HFFc6 (cell line): Measurements from ENCODE around the gene MANF. TPM values are rescaled to one million over a fixed set of nuclear protein-coding genes. Genes with fewer than 3 reads are reported as not detected.

Experiments used
- DNase-seq: peaks from one replicate; pipeline ENCODE4 v3.0.0-alpha.2; 2018
- H3K27ac Mint-ChIP-seq: 2 replicates; pipeline ENCODE4 v1.8.0; 2020; ENCODE audit warnings: mild to moderate bottlenecking, mixed read lengths
- H3K27me3 Mint-ChIP-seq: 2 replicates; pipeline ENCODE4 v1.8.0; 2021; ENCODE audit warnings: mild to moderate bottlenecking, moderate library complexity, mixed read lengths; ENCODE audit not compliant: insufficient read depth
- H3K36me3 Mint-ChIP-seq: 2 replicates; pipeline ENCODE4 v1.8.0; 2021; ENCODE audit warnings: low read depth, mixed read lengths
- H3K4me1 Mint-ChIP-seq: 2 replicates; pipeline ENCODE4 v1.8.0; 2020; ENCODE audit warnings: low read depth, mixed read lengths
- H3K4me3 Mint-ChIP-seq: 2 replicates; pipeline ENCODE4 v1.8.0; 2020; ENCODE audit warnings: mild to moderate bottlenecking, moderate library complexity, mixed read lengths
- H3K9me3 Mint-ChIP-seq: 2 replicates; pipeline ENCODE4 v1.8.0; 2020; ENCODE audit warnings: mild to moderate bottlenecking, mixed read lengths
- CTCF ChIP-seq: fragments of 200-600 bp; sonication (generic); IDR thresholded peaks from 2 replicates; pipeline ENCODE4 v1.5.0; 2021; ENCODE audit warnings: antibody characterized with exemption, mild to moderate bottlenecking
- total RNA-seq, 6 experiments: library from RNA; stranded (reverse); fragmentation: NEBNext Ultra II Directional; extraction: Animal tissue kit (Norgen Biotek cat#: 25700); gene quantifications; 2 replicates in 1 of 6; 3 replicates in 5 of 6; pipeline ENCODE4 v1.2.3, GENCODE V29; 2021

MANF gene
- total RNA-seq, 6 experiments from 2014 or later: 157 to 196 (median 179) TPM

DNA sequence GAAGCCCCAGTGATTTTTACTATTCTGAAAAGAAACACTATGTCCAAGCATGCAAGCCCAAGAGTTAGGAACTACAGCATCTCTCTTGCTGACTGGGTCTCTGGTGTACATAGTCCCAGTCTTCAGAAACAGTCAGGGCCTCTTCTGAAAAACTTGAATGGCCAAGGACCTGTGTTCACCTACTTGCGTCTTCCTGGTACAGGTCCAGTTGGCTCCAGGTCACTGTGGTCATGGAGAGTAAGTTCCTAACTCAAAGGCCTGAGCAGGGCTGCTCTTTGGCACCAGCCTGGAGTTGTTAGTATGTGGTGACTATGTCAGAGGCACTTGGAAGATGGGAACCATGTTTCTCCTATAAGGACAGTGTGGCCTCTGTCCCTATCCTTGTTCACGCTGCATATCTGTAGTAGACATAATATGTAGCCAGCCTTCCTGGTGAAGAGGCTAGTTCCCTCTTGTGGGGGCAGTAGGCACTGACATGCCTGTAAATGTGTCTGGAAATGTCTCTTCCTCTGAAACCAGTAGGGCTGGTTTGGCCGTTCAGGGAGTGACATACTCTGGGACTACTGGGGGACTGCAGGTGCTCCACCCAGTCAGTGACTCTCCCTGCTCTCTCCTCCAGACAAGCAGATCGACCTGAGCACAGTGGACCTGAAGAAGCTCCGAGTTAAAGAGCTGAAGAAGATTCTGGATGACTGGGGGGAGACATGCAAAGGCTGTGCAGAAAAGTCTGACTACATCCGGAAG lies 3.4 kb downstream of the MANF start:
- TF ChIP-seq CTCF: peak; percentile 40; the same call in 1 of the 2 replicates
- Mint-ChIP-seq H3K27ac (no peak overlapping the region), H3K4me3 (no peak overlapping the region), H3K4me1 (peaks cover 58% of the 10 kb centered on the region), H3K27me3 (no peaks in the 10 kb centered on the region; the same call in none of the 2 replicates), H3K9me3 (no peaks in the 10 kb centered on the region), H3K36me3 (peaks cover 45% of the 10 kb centered on the region)
- peak; percentile 22 for DNase-seq

DNA sequence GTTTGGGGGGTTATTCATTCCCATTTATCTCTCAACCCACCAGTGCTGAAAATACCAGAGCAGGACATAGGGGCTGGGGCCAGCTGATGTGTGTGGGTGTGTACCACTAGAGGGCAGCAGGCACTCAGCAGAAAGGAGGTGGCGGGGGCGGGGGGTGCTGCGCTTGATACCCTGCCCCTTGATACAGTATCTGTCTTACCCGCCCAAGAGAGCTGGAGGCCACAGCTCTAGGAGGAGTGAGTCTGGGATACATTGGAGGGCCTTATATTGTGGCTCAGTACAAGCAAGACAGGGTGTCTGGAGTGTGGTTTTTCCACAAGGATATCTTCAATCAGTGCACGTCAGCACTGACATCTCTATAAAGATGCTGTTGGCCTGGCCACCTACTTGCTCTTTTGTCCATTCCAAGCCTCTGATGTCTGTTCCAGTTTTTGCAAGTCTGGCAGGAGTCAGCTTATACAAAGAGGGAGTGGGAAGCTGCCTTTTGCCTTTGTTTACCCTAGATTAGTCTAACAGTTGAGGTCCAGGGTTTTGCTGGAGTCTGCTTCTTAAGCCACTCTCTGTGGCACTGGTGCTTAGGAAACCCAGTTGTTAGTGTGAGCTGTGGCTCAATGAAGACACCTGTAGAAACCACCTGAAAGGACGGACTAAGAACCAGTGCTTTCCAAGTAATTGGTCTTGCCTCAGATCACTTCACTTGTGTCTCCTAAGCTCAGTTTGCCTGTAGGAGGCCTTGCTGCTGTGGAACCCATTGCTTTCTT lies 4.5 kb downstream of the MANF start:
- Mint-ChIP-seq H3K9me3 (no peaks in the 10 kb centered on the region), H3K4me1 (peaks cover 58% of the 10 kb centered on the region), H3K27me3 (no peaks in the 10 kb centered on the region; the same call in none of the 2 replicates), H3K36me3 (peaks cover 45% of the 10 kb centered on the region), H3K27ac (peak overlapping the region; percentile 10; the same call in 1 of the 2 replicates), H3K4me3 (no peak overlapping the region)
- peak; percentile 22 for DNase-seq
- peak; percentile 87 for TF ChIP-seq CTCF

DNA sequence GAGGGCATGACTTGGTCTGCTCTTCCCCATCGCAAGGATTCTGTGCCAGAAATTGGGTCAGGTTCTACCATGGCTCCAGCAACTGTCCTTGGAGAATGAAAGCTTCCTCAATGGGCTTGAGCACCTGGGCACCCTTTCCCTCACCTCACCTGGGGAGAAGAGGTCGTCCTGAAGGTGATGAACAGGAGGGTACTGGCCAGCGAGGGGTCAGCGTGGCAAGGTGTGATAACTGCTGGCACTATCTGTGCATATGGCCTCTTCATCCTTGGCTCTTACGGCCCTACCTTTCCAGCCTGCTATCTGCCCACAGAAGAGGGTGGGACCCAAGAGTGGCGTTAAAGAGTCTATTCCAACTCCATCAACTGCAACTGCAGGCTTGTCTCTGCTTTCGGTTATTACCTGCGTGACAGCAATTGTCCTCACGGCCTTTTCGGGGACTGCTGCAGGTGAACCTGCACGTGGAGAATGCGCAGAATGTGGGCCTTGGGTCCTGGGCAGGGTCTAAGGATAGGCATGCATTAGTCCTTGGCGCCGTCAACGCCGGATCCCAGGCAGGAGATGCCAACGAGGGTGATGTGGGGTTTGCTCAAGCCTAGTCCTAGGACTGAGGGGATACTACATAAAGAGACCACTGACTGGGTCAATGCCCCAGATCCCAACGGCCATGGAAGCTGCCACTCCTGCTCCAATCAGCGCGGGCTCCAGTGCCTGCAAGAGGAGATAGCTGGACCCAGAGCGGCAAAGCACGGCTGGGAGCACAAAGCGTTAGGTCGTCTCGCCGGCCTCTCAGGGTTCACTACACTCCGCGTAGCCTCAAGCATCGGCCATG lies 5.4 kb downstream of the MANF start:
- H3K27ac Mint-ChIP-seq: peak overlapping the region; percentile 56
- peaks cover 3% of the 10 kb centered on the region for H3K27me3 Mint-ChIP-seq
- no peaks in the 10 kb centered on the region for H3K9me3 Mint-ChIP-seq
- TF ChIP-seq CTCF: no peak
- DNase-seq: no peak
- peaks cover 50% of the 10 kb centered on the region for H3K36me3 Mint-ChIP-seq
- peaks cover 66% of the 10 kb centered on the region for H3K4me1 Mint-ChIP-seq
- peak overlapping the region; percentile 72 for H3K4me3 Mint-ChIP-seq

DNA sequence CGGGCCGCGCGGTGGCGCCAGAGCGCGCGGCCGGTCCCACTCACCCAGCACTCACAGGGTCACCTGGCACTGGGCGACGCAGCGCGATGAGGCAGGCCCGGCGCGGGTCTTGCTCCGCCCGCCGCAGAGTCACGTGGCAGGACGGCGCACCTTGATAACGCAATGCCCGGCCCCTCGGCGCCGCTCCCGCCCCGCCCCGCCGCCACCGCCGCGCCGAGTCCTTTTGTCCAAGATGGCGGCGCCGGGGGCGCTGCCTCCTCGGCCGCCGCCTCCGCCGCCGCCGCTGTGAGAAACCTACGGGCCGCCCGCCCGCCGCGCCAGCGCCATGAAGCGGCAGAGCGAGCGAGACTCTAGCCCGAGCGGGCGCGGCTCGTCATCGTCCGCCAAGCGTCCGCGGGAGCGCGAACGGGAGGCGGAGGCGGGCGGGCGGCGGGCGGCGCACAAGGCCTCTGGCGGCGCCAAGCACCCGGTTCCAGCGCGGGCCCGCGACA lies 6.0 kb downstream of the MANF start, which contains the start of gene RBM15B:
RBM15B (plus strand) TSS at position 211 of the 491 bp plus-strand sequence; CDS start at position 326, 115 bp downstream.
- peak; percentile 98 for DNase-seq
- H3K9me3 Mint-ChIP-seq: no peaks in the 10 kb centered on the region
- H3K27ac Mint-ChIP-seq: peak within 1 kb of the TSS; percentile 88
- peaks cover 44% of the 10 kb centered on the region for H3K36me3 Mint-ChIP-seq
- H3K4me1 Mint-ChIP-seq: peaks cover 65% of the 10 kb centered on the region
- peaks cover 3% of the 10 kb centered on the region; the same call in 1 of the 2 replicates for H3K27me3 Mint-ChIP-seq
- peak; percentile 91 for TF ChIP-seq CTCF
- peak within 1 kb of the TSS; percentile 88 for H3K4me3 Mint-ChIP-seq
